ENCODE measurements around the gene SLC16A8.

The SLC16A8 gene

GRCh38 chr22:38074181-38075104, 9.5 kb downstream of the SLC16A8 start:
- H4K20me1 ChIP-seq (ENCODE audit: insufficient read depth, low read length) = no peaks in the 10 kb centered on the region
- no peaks in the 10 kb centered on the region for H3K79me2 ChIP-seq (ENCODE audit: insufficient read depth, low read length)
- H3K9ac ChIP-seq (ENCODE audit: low read length) = no peak overlapping the region
- TF ChIP-seq EZH2 (IDR thresholded peaks at IDR 0.05; ENCODE audit: borderline replicate concordance, low read length) = no peak
- TF ChIP-seq CTCF (IDR thresholded peaks at IDR 0.05; ENCODE audit: low read length) = no peak
- peaks cover 15% of the 10 kb centered on the region; the same call in 1 of the 2 replicates for H3K36me3 ChIP-seq (ENCODE audit: insufficient read depth, low read length)
- H3K4me2 ChIP-seq (ENCODE audit: low read length) = no peak overlapping the region
- no peak overlapping the region for H2AFZ ChIP-seq (ENCODE audit: low read length)
- H3K4me1 ChIP-seq (ENCODE audit: insufficient read depth, low read length, severe bottlenecking) = no peaks in the 10 kb centered on the region
- H3K9me2 ChIP-seq (ENCODE audit: low read depth, low read length) = no peaks in the 10 kb centered on the region
- H3K27ac ChIP-seq (ENCODE audit: low read depth, low read length, poor library complexity, severe bottlenecking) = no peak overlapping the region
- no peak overlapping the region for H3K4me3 ChIP-seq (ENCODE audit: low read depth, low read length, poor library complexity, severe bottlenecking)
- H3K9me3 ChIP-seq (ENCODE audit: low read length) = no peaks in the 10 kb centered on the region
- H3K27me3 ChIP-seq (ENCODE audit: insufficient read depth, low read length) = 0 out of 2 replicates have a peak, but pooled peaks cover 3% of the 10 kb centered on the region
- H3F3A ChIP-seq (ENCODE audit: insufficient read depth, low read length) = no peaks in the 10 kb centered on the region

GRCh38 chr22:38073150-38074130, 10.5 kb downstream of the SLC16A8 start:
- Histone ChIP-seq H3K9me3 (ENCODE audit: low read length) (no peaks in the 10 kb centered on the region), H3K79me2 (ENCODE audit: insufficient read depth, low read length) (no peaks in the 10 kb centered on the region), H3K4me1 (ENCODE audit: insufficient read depth, low read length, severe bottlenecking) (no peaks in the 10 kb centered on the region), H3K9me2 (ENCODE audit: low read depth, low read length) (no peaks in the 10 kb centered on the region), H3K4me2 (ENCODE audit: low read length) (no peak overlapping the region), H2AFZ (ENCODE audit: low read length) (no peak overlapping the region), H3K36me3 (ENCODE audit: insufficient read depth, low read length) (peaks cover 15% of the 10 kb centered on the region; the same call in 1 of the 2 replicates), H3K9ac (ENCODE audit: low read length) (no peak overlapping the region), H4K20me1 (ENCODE audit: insufficient read depth, low read length) (no peaks in the 10 kb centered on the region), H3K27me3 (ENCODE audit: insufficient read depth, low read length) (0 out of 2 replicates have a peak, but pooled peaks cover 1% of the 10 kb centered on the region), H3F3A (ENCODE audit: insufficient read depth, low read length) (no peaks in the 10 kb centered on the region), H3K27ac (ENCODE audit: low read depth, low read length, poor library complexity, severe bottlenecking) (no peak overlapping the region), H3K4me3 (ENCODE audit: low read depth, low read length, poor library complexity, severe bottlenecking) (no peak overlapping the region)
- TF ChIP-seq CTCF (IDR thresholded peaks at IDR 0.05; ENCODE audit: low read length) (no peak), EZH2 (IDR thresholded peaks at IDR 0.05; ENCODE audit: borderline replicate concordance, low read length) (no peak)

GRCh38 chr22:38072322-38073149, 11.4 kb downstream of the SLC16A8 start:
- Histone ChIP-seq H3K4me1 (ENCODE audit: insufficient read depth, low read length, severe bottlenecking) (no peaks in the 10 kb centered on the region), H3K9ac (ENCODE audit: low read length) (no peak overlapping the region), H3K9me2 (ENCODE audit: low read depth, low read length) (no peaks in the 10 kb centered on the region), H3K9me3 (ENCODE audit: low read length) (no peaks in the 10 kb centered on the region), H3K27ac (ENCODE audit: low read depth, low read length, poor library complexity, severe bottlenecking) (no peak overlapping the region), H4K20me1 (ENCODE audit: insufficient read depth, low read length) (no peaks in the 10 kb centered on the region), H3K4me2 (ENCODE audit: low read length) (no peak overlapping the region), H3K79me2 (ENCODE audit: insufficient read depth, low read length) (no peaks in the 10 kb centered on the region), H2AFZ (ENCODE audit: low read length) (no peak overlapping the region), H3K27me3 (ENCODE audit: insufficient read depth, low read length) (no peaks in the 10 kb centered on the region), H3F3A (ENCODE audit: insufficient read depth, low read length) (no peaks in the 10 kb centered on the region), H3K4me3 (ENCODE audit: low read depth, low read length, poor library complexity, severe bottlenecking) (no peak overlapping the region), H3K36me3 (ENCODE audit: insufficient read depth, low read length) (peaks cover 15% of the 10 kb centered on the region; the same call in 1 of the 2 replicates)
- no peak for TF ChIP-seq CTCF (IDR thresholded peaks at IDR 0.05; ENCODE audit: low read length)
- TF ChIP-seq EZH2 (IDR thresholded peaks at IDR 0.05; ENCODE audit: borderline replicate concordance, low read length) = no peak

Measured in OCI-LY1 (cell line).